Measurements from ENCODE around the gene UST.

Gene UST

GRCh38 chr6:149062653-149063348 lies 316.0 kb downstream of the UST start:
- no peak for DNase-seq
- ATAC-seq (replicated peaks): no peak
- H3K36me3 Mint-ChIP-seq (ENCODE audit: insufficient read depth): peaks cover 7% of the 10 kb centered on the region
- H3K4me1 Mint-ChIP-seq (ENCODE audit: low read depth in 2 of 2): peaks cover 26 to 29% of the 10 kb centered on the region in 2 donors
- H3K4me3 Mint-ChIP-seq: no peak overlapping the region
- no peaks in the 10 kb centered on the region for H3K27me3 Mint-ChIP-seq
- H3K9me3 Mint-ChIP-seq: no peaks in the 10 kb centered on the region
- no peak overlapping the region for H3K27ac Mint-ChIP-seq

GRCh38 chr6:149063468-149063867 lies 316.6 kb downstream of the UST start:
- no peak for ATAC-seq (replicated peaks)

GRCh38 chr6:149064001-149064659 lies 317.3 kb downstream of the UST start:
- H3K27me3 Mint-ChIP-seq: no peaks in the 10 kb centered on the region
- H3K4me1 Mint-ChIP-seq (ENCODE audit: low read depth in 2 of 2): peaks cover 24 to 29% of the 10 kb centered on the region in 2 donors
- H3K27ac Mint-ChIP-seq: no peak overlapping the region
- ATAC-seq (replicated peaks) (no peak), DNase-seq (no peak)
- H3K36me3 Mint-ChIP-seq (ENCODE audit: insufficient read depth): peaks cover 7% of the 10 kb centered on the region
- H3K9me3 Mint-ChIP-seq: no peaks in the 10 kb centered on the region
- no peak overlapping the region for H3K4me3 Mint-ChIP-seq

More at GRCh38 chr6:149063468-149063867, 316.6 kb downstream of the UST start:
- Mint-ChIP-seq H3K27me3 (no peaks in the 10 kb centered on the region), H3K36me3 (ENCODE audit: insufficient read depth) (peaks cover 7% of the 10 kb centered on the region), H3K9me3 (no peaks in the 10 kb centered on the region), H3K4me1 (ENCODE audit: low read depth in 2 of 2) (peaks cover 24 to 29% of the 10 kb centered on the region in 2 donors), H3K27ac (no peak overlapping the region), H3K4me3 (no peak overlapping the region)
- no peak for DNase-seq

- DNase-seq (no peak), ATAC-seq (replicated peaks) (no peak)
- Mint-ChIP-seq H3K27ac (no peak overlapping the region), H3K27me3 (no peaks in the 10 kb centered on the region), H3K36me3 (ENCODE audit: insufficient read depth) (peaks cover 7% of the 10 kb centered on the region), H3K9me3 (no peaks in the 10 kb centered on the region), H3K4me3 (no peak overlapping the region), H3K4me1 (ENCODE audit: low read depth in 2 of 2) (peaks cover 24 to 29% of the 10 kb centered on the region in 2 donors)
Measured at GRCh38 chr6:149064660-149065015, 317.8 kb downstream of the UST start.

GRCh38 chr6:149065121-149065520 lies 318.3 kb downstream of the UST start:
- ATAC-seq (replicated peaks): no peak
- Mint-ChIP-seq H3K4me3 (no peak overlapping the region), H3K27me3 (no peaks in the 10 kb centered on the region), H3K4me1 (ENCODE audit: low read depth in 2 of 2) (peaks cover 20 to 24% of the 10 kb centered on the region in 2 donors), H3K27ac (peak overlapping the region in 1 of 2 donors; percentile 81), H3K36me3 (ENCODE audit: insufficient read depth) (peaks cover 5% of the 10 kb centered on the region), H3K9me3 (no peaks in the 10 kb centered on the region)
- DNase-seq: no peak

DNA sequence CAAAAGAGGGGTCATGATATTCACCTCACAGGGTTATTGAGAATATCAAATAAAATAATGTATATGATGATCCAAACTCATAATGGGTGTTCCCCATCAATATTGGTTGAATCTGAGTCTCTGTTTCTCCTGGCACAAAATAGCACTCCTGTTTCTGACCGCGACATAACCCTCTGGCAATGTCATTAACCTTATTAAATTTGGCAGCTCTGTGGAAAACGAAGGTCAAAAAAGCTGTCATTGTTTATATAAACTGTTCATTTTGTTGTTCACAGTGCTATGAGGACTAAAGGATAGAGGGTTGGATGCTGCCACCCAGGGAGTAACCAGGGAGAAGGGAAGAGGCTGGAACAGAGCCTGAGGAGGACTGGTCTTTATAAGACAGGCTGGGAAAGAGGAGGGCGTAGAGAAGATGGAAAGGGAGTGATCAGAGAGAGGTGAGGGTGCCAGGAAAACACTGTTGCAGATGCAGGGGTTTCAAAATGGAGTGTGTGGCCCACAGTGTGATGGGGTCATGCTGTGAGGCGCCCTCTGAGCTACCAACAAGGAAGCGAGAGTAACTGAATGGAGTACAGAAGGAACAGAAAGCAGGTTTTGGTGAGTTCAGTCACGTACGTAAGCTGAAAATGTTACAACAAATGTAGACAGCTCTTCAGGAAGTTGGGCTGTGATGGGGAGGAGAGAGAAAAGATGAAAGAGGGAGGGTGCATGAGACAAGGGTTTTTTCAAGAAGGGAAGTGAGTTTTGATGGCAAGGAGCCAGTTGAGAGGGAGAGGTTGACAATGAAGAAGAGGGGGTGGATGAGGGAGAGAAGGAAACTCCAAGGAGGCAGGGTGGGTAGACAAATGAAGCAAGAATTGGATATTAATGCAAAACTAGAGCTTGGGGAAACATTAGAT lies 319.1 kb downstream of the UST start:
- peak overlapping the region; percentile 51 to 81 for H3K27ac Mint-ChIP-seq
- peak overlapping the region; percentile 36 to 52 for H3K4me3 Mint-ChIP-seq
- ATAC-seq (replicated peaks) (peak; percentile 95), DNase-seq (peak; percentile 26 to 33 (median 32))
- H3K4me1 Mint-ChIP-seq (ENCODE audit: low read depth in 2 of 2): peaks cover 12 to 16% of the 10 kb centered on the region in 2 donors
- H3K9me3 Mint-ChIP-seq: no peaks in the 10 kb centered on the region
- H3K36me3 Mint-ChIP-seq (ENCODE audit: insufficient read depth): no peaks in the 10 kb centered on the region
- H3K27me3 Mint-ChIP-seq: no peaks in the 10 kb centered on the region

GRCh38 chr6:149071997-149072396 lies 325.2 kb downstream of the UST start:
- no peak for ATAC-seq (replicated peaks)
- Mint-ChIP-seq H3K9me3 (no peaks in the 10 kb centered on the region), H3K4me3 (no peak overlapping the region), H3K36me3 (ENCODE audit: insufficient read depth) (peaks cover 4% of the 10 kb centered on the region), H3K4me1 (ENCODE audit: low read depth in 2 of 2) (peaks cover 6 to 12% of the 10 kb centered on the region in 2 donors), H3K27ac (no peak overlapping the region), H3K27me3 (no peaks in the 10 kb centered on the region)
- DNase-seq: no peak

DNA sequence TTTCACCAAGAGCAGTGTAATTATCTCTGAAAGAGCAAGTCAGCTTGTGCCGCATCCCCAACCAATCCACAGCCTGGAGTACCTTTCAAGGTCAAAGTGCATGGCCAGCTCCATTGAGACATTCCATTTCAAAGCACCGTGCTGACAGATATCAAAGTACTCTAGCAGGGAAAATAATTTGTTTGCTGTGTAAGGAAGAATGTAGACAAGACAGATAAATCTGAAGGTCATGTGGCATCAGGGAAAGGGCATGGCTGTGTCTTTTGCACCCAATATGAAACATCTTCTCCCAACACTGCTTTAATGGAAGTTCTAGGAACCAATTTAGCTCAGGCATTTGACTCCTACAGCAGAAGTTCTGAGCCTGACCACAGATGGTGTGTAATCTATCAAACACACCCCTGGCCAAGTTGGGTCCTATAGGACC lies 328.0 kb downstream of the UST start:
- H3K36me3 Mint-ChIP-seq (ENCODE audit: insufficient read depth): peaks cover 4% of the 10 kb centered on the region
- no peak for ATAC-seq (replicated peaks)
- H3K27me3 Mint-ChIP-seq: no peaks in the 10 kb centered on the region
- no peak overlapping the region for H3K4me3 Mint-ChIP-seq
- no peak overlapping the region for H3K27ac Mint-ChIP-seq
- H3K9me3 Mint-ChIP-seq: no peaks in the 10 kb centered on the region
- peaks cover 6 to 12% of the 10 kb centered on the region in 2 donors for H3K4me1 Mint-ChIP-seq (ENCODE audit: low read depth in 2 of 2)
- no peak for DNase-seq

- Mint-ChIP-seq H3K36me3 (ENCODE audit: insufficient read depth) (peaks cover 4% of the 10 kb centered on the region), H3K9me3 (no peaks in the 10 kb centered on the region), H3K4me1 (ENCODE audit: low read depth in 2 of 2) (peaks cover 6 to 12% of the 10 kb centered on the region in 2 donors), H3K4me3 (no peak overlapping the region), H3K27me3 (no peaks in the 10 kb centered on the region), H3K27ac (peak overlapping the region; percentile 82 to 87)
- no peak for ATAC-seq (replicated peaks)
- DNase-seq: no peak
Measured at GRCh38 chr6:149075616-149076354, 329.0 kb downstream of the UST start.

DNA sequence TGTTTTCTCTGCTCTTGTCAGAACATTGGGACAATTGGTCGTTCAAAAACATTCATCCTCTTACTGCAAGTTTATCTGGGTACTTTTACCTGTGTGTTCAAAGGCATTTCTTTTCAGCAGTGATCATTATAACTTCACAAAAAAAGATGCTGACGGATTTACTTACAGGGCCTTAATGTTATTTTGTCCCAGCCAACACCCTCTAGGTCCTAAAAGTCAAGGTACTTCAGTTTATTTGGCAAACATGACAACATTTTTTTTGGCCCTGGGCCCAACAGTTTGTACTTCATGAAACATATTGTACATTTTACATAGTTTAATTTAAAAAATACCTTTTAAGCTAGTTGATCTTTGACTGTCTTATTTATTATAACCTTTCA lies 329.5 kb downstream of the UST start:
- peaks cover 4% of the 10 kb centered on the region for H3K36me3 Mint-ChIP-seq (ENCODE audit: insufficient read depth)
- DNase-seq (no peak), ATAC-seq (replicated peaks) (no peak)
- H3K9me3 Mint-ChIP-seq: no peaks in the 10 kb centered on the region
- no peak overlapping the region for H3K4me3 Mint-ChIP-seq
- H3K4me1 Mint-ChIP-seq (ENCODE audit: low read depth in 2 of 2): peaks cover 6 to 12% of the 10 kb centered on the region in 2 donors
- H3K27me3 Mint-ChIP-seq: no peaks in the 10 kb centered on the region
- H3K27ac Mint-ChIP-seq: peak overlapping the region in 1 of 2 donors; percentile 82

- H3K27me3 Mint-ChIP-seq: no peaks in the 10 kb centered on the region
- no peak overlapping the region for H3K27ac Mint-ChIP-seq
- H3K4me3 Mint-ChIP-seq: no peak overlapping the region
- no peaks in the 10 kb centered on the region for H3K9me3 Mint-ChIP-seq
- H3K36me3 Mint-ChIP-seq (ENCODE audit: insufficient read depth): peaks cover 4% of the 10 kb centered on the region
- DNase-seq: no peak
- H3K4me1 Mint-ChIP-seq (ENCODE audit: low read depth in 2 of 2): peaks cover 6 to 12% of the 10 kb centered on the region in 2 donors
- ATAC-seq (replicated peaks): peak; percentile 50
Measured at GRCh38 chr6:149077208-149077607, 330.4 kb downstream of the UST start.

DNA sequence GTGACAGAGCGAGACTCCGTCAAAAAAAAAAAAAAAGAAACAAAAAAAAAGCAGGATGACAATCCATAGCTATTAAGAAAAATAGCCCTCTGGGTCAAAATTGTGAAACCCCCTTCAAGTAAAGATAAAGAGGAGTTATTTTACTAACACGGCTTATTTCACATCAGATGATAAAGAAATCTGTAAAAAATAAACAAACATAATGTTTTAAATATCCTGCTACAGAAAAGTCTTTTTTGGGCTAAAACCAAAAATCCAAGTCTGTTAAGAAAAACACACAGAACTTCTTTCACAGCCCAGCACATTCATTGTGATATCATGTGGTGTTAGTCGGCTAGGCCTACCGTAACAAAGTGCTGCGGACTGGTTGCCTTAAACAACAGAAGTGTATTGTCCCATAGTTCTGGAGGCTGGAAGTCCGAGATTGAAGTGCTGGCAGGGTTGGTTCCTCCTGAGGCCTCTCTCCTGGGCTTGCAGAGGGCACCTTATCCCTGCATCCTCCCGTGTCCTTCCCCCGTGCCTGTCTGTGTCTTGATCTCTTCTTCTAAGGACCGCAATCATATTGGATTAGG lies 331.5 kb downstream of the UST start:
- H3K9me3 Mint-ChIP-seq: no peaks in the 10 kb centered on the region
- no peak for ATAC-seq (replicated peaks)
- H3K36me3 Mint-ChIP-seq (ENCODE audit: insufficient read depth): peaks cover 4% of the 10 kb centered on the region
- no peak overlapping the region for H3K27ac Mint-ChIP-seq
- DNase-seq: no peak
- no peak overlapping the region for H3K4me3 Mint-ChIP-seq
- peaks cover 10 to 12% of the 10 kb centered on the region in 2 donors for H3K4me1 Mint-ChIP-seq (ENCODE audit: low read depth in 2 of 2)
- no peaks in the 10 kb centered on the region for H3K27me3 Mint-ChIP-seq

- peaks cover 10 to 12% of the 10 kb centered on the region in 2 donors for H3K4me1 Mint-ChIP-seq (ENCODE audit: low read depth in 2 of 2)
- H3K36me3 Mint-ChIP-seq (ENCODE audit: insufficient read depth): peaks cover 4% of the 10 kb centered on the region
- H3K27ac Mint-ChIP-seq: no peak overlapping the region
- no peak overlapping the region for H3K4me3 Mint-ChIP-seq
- H3K9me3 Mint-ChIP-seq: no peaks in the 10 kb centered on the region
- H3K27me3 Mint-ChIP-seq: no peaks in the 10 kb centered on the region
- ATAC-seq (replicated peaks): no peak
- no peak for DNase-seq
Measured at GRCh38 chr6:149079456-149079855, 332.6 kb downstream of the UST start.

All from effector memory CD8-positive, alpha-beta T cell (primary cell).